Activated CD8-positive, alpha-beta T cell treated with anti-CD3 and anti-CD28 coated beads for 36 hours (primary cell): ENCODE results near the gene C3orf49. TPM values are rescaled to one million over a fixed set of nuclear protein-coding genes. Genes with fewer than 3 reads are reported as not detected.

Source experiments
- ATAC-seq: fragments of 200-7000 bp; cut with Tn5 transposase; one replicate; pipeline ENCODE4 v1.10.0; 2021; ENCODE audit warnings: mild to moderate bottlenecking, moderate library complexity
- CTCF ChIA-PET: fragments of 350-600 bp; sonication (Branson Sonifier 250); formaldehyde crosslinking; loops from one replicate; lab custom pipeline; 2021; ENCODE audit warnings: antibody characterized with exemption; lab: Charles Lee
- POLR2A ChIA-PET: fragments of 350-600 bp; sonication (Branson Sonifier 250); formaldehyde crosslinking; loops from one replicate; lab custom pipeline; 2021; ENCODE audit warnings: antibody characterized with exemption; lab: Charles Lee
- DNase-seq: peaks from one replicate; pipeline ENCODE4 v3.0.0-alpha.2; 2020
- H3K27ac Mint-ChIP-seq: one replicate; pipeline ENCODE4 v1.8.0; 2021; ENCODE audit warnings: mild to moderate bottlenecking, mixed read lengths
- H3K27me3 Mint-ChIP-seq: one replicate; pipeline ENCODE4 v1.8.0; 2021; ENCODE audit warnings: mixed read lengths
- H3K36me3 Mint-ChIP-seq: one replicate; pipeline ENCODE4 v1.8.0; 2021; ENCODE audit warnings: low read depth, mixed read lengths
- H3K4me1 Mint-ChIP-seq: one replicate; pipeline ENCODE4 v1.8.0; 2021; ENCODE audit warnings: low read depth, mixed read lengths
- H3K4me3 Mint-ChIP-seq: one replicate; pipeline ENCODE4 v1.8.0; 2021; ENCODE audit warnings: mild to moderate bottlenecking, moderate library complexity, mixed read lengths
- H3K9me3 Mint-ChIP-seq: one replicate; pipeline ENCODE4 v1.8.0; 2021; ENCODE audit warnings: mixed read lengths
- CTCF ChIP-seq: fragments of 200-600 bp; IDR thresholded peaks from one replicate; pipeline ENCODE4 v1.8.0; 2022; ENCODE audit warnings: antibody characterized with exemption, mild to moderate bottlenecking
- intact Hi-C: fragments of 100-400 bp; cut with micrococcal nuclease; formaldehyde crosslinking; loops from one replicate; pipeline ENCODE4 v1.10.0; 2022
- total RNA-seq, 2 experiments: library from RNA; stranded (reverse); gene quantifications; one replicate each; pipeline ENCODE4 v1.2.3, GENCODE V29; 2021

C3orf49 gene
- total RNA-seq, 2 experiments from 2014 or later: not detected

GRCh38 chr3:63855333-63855940, 36.3 kb downstream of the C3orf49 start:
- Mint-ChIP-seq H3K27me3 (no peaks in the 10 kb centered on the region), H3K4me3 (no peak overlapping the region), H3K36me3 (peaks cover 11% of the 10 kb centered on the region), H3K27ac (no peak overlapping the region), H3K4me1 (peaks cover 30% of the 10 kb centered on the region), H3K9me3 (no peaks in the 10 kb centered on the region)
- DNase-seq (no peak), ATAC-seq (no peak)
- intact Hi-C loops: no loop called here
- POLR2A ChIA-PET: interaction anchor here (0.5 kb wide), 1 partner anchor 18 kb away, joined by 4 read pairs; no protein-coding TSS in a partner anchor
- TF ChIP-seq CTCF: no peak
- CTCF ChIA-PET: no interaction called here

- intact Hi-C loops: no loop called here
- no peak overlapping the region for H3K27ac Mint-ChIP-seq
- no peaks in the 10 kb centered on the region for H3K9me3 Mint-ChIP-seq
- peaks cover 45% of the 10 kb centered on the region for H3K4me1 Mint-ChIP-seq
- H3K4me3 Mint-ChIP-seq: no peak overlapping the region
- DNase-seq: no peak
- ATAC-seq: no peak
- no peak for TF ChIP-seq CTCF
- POLR2A ChIA-PET: no interaction called here
- CTCF ChIA-PET: no interaction called here
- peaks cover 16% of the 10 kb centered on the region for H3K36me3 Mint-ChIP-seq
- H3K27me3 Mint-ChIP-seq: no peaks in the 10 kb centered on the region
Observed at GRCh38 chr3:63857311-63857710, 38.2 kb downstream of the C3orf49 start.

- ChIA-PET POLR2A (interaction anchor here (1.5 kb wide), 1 partner anchor 51 kb away, joined by 5 read pairs; the partner anchor contains the start of gene SCAANT1), CTCF (interaction anchor here (1.3 kb wide), 1 partner anchor 9 kb away, joined by 3 read pairs; no protein-coding TSS in a partner anchor)
- Mint-ChIP-seq H3K9me3 (no peaks in the 10 kb centered on the region), H3K27me3 (no peaks in the 10 kb centered on the region), H3K36me3 (peaks cover 25% of the 10 kb centered on the region), H3K4me1 (peaks cover 52% of the 10 kb centered on the region), H3K27ac (no peak overlapping the region), H3K4me3 (no peak overlapping the region)
- ATAC-seq (no peak), DNase-seq (no peak)
- intact Hi-C loops: loop anchor here (5.0 kb wide), 1 partner anchor 52 kb away; the partner anchor contains the start of gene SCAANT1
- no peak for TF ChIP-seq CTCF
Observed at GRCh38 chr3:63860776-63861175, 41.7 kb downstream of the C3orf49 start.

GRCh38 chr3:63861306-63861705, 42.2 kb downstream of the C3orf49 start:
- CTCF ChIA-PET: no interaction called here
- Mint-ChIP-seq H3K4me3 (no peak overlapping the region), H3K27me3 (no peaks in the 10 kb centered on the region), H3K9me3 (no peaks in the 10 kb centered on the region), H3K27ac (no peak overlapping the region), H3K4me1 (peaks cover 50% of the 10 kb centered on the region), H3K36me3 (peaks cover 27% of the 10 kb centered on the region)
- intact Hi-C loops: loop anchor here (5.0 kb wide), 1 partner anchor 51 kb away; the partner anchor contains the start of gene SCAANT1
- POLR2A ChIA-PET: no interaction called here
- ATAC-seq (no peak), DNase-seq (no peak)
- no peak for TF ChIP-seq CTCF

GRCh38 chr3:63862804-63863149, 43.7 kb downstream of the C3orf49 start:
- peak; percentile 2 for ATAC-seq

More at GRCh38 chr3:63862804-63863149, 43.7 kb downstream of the C3orf49 start:
- H3K36me3 Mint-ChIP-seq: peaks cover 34% of the 10 kb centered on the region
- peaks cover 46% of the 10 kb centered on the region for H3K4me1 Mint-ChIP-seq
- H3K27me3 Mint-ChIP-seq: no peaks in the 10 kb centered on the region
- TF ChIP-seq CTCF: no peak
- CTCF ChIA-PET: no interaction called here
- H3K4me3 Mint-ChIP-seq: peak overlapping the region; percentile 78
- intact Hi-C loops: loop anchor here (5.0 kb wide), 1 partner anchor 50 kb away; the partner anchor contains the start of gene SCAANT1
- H3K9me3 Mint-ChIP-seq: no peaks in the 10 kb centered on the region
- peak overlapping the region; percentile 96 for H3K27ac Mint-ChIP-seq
- no peak for DNase-seq
- POLR2A ChIA-PET: interaction anchor here (1.5 to 2.2 kb wide), 2 partner anchors 12 to 38 kb away, joined by 4 to 6 read pairs; no protein-coding TSS in a partner anchor
